ENCODE measurements around the gene MISP3. TPM values are rescaled to one million over a fixed set of nuclear protein-coding genes. Genes with fewer than 3 reads are reported as not detected.

MISP3 gene
- total and polyA plus RNA-seq, 9 of the 15 experiments (the other 6 are each of a cell fraction or from before 2014, with no cell fraction given), result 0.25 to 5.6 (median 1.6) TPM

DNA sequence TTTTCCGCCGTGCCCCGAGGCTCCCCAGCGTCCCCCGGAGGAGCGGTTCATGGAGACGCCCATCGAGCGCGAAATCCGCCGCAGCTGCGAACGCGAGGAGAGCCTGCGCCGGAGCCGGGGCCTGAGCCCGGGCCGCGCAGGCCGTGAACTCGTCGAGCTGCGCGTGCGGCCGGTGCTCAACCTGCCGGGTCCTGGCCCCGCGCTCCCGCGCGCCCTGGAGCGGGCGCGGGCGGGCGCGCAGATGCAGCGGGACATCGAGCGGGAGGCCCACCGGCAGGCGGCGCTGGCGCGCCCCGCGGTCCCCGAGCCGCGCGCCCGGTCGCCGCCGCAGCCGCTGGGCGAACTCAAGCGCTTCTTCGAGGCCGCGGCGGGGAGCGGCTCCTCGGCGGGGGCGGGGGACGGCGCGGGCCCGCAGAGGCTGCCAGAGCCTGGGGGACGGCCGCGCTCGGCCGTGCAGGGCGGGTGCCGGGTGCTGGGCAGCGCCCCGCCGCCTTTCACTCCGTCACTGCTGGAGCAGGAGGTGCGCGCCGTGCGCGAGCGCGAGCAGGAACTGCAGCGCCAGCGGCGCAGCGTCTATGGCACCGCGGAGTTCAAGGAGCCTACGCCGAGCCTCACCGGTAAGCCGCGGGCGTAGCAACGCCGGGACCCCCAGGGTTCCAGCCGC lies 807 bp downstream of the MISP3 start (continued):
- TF ChIP-seq, protein P1, sequence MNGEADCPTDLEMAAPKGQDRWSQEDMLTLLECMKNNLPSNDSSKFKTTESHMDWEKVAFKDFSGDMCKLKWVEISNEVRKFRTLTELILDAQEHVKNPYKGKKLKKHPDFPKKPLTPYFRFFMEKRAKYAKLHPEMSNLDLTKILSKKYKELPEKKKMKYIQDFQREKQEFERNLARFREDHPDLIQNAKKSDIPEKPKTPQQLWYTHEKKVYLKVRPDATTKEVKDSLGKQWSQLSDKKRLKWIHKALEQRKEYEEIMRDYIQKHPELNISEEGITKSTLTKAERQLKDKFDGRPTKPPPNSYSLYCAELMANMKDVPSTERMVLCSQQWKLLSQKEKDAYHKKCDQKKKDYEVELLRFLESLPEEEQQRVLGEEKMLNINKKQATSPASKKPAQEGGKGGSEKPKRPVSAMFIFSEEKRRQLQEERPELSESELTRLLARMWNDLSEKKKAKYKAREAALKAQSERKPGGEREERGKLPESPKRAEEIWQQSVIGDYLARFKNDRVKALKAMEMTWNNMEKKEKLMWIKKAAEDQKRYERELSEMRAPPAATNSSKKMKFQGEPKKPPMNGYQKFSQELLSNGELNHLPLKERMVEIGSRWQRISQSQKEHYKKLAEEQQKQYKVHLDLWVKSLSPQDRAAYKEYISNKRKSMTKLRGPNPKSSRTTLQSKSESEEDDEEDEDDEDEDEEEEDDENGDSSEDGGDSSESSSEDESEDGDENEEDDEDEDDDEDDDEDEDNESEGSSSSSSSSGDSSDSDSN (IDR thresholded peaks at IDR 0.05; ENCODE audit: borderline replicate concordance in 1 of 2, low read depth in 2 of 2, low read length in 2 of 2), result peak; percentile 40 to 89; a peak in 2 of 4 replicates
- TF ChIP-seq ZNF3 (CRISPR knock-in tag; IDR thresholded peaks at IDR 0.05) (no peak), ZNF212 (CRISPR knock-in tag; IDR thresholded peaks at IDR 0.05) (no peak), ESRRA (IDR thresholded peaks at IDR 0.05; ENCODE audit: borderline replicate concordance, low read depth) (no peak), DMBX1 (CRISPR knock-in tag; IDR thresholded peaks at IDR 0.05; ENCODE audit: borderline replicate concordance) (0 out of 2 replicates have a peak, but pooled peaks have one; percentile 31), ZNF76 (CRISPR knock-in tag; IDR thresholded peaks at IDR 0.05; ENCODE audit: borderline replicate concordance) (no peak), CBFA2T2 (conservative IDR thresholded peaks at IDR 0.05) (no peak), ZNF24 (IDR thresholded peaks at IDR 0.05) (peak; percentile 92), GABPB2 (CRISPR knock-in tag; conservative IDR thresholded peaks at IDR 0.05) (no peak), SMARCB1 (IDR thresholded peaks at IDR 0.05; ENCODE audit: insufficient read length, low read depth) (no peak), ZZZ3 (IDR thresholded peaks at IDR 0.05) (no peak), POLR2AphosphoS2 (IDR thresholded peaks at IDR 0.05; ENCODE audit: low read length) (no peak), NR4A1 (CRISPR knock-in tag; IDR thresholded peaks at IDR 0.05) (no peak), NR4A1 (tag; IDR thresholded peaks at IDR 0.05) (peak; percentile 26; the same call in 1 of the 2 replicates), MYBL2 (IDR thresholded peaks at IDR 0.05; ENCODE audit: low read depth) (no peak), MYBL2 (CRISPR knock-in tag; IDR thresholded peaks at IDR 0.05; ENCODE audit: borderline replicate concordance) (no peak)
- TF ChIP-seq, protein P2, sequence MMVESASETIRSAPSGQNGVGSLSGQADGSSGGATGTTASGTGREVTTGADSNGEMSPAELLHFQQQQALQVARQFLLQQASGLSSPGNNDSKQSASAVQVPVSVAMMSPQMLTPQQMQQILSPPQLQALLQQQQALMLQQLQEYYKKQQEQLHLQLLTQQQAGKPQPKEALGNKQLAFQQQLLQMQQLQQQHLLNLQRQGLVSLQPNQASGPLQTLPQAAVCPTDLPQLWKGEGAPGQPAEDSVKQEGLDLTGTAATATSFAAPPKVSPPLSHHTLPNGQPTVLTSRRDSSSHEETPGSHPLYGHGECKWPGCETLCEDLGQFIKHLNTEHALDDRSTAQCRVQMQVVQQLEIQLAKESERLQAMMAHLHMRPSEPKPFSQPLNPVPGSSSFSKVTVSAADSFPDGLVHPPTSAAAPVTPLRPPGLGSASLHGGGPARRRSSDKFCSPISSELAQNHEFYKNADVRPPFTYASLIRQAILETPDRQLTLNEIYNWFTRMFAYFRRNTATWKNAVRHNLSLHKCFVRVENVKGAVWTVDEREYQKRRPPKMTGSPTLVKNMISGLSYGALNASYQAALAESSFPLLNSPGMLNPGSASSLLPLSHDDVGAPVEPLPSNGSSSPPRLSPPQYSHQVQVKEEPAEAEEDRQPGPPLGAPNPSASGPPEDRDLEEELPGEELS (CRISPR knock-in tag; IDR thresholded peaks at IDR 0.05; ENCODE audit: borderline replicate concordance), result no peak
- TF ChIP-seq, protein P3, sequence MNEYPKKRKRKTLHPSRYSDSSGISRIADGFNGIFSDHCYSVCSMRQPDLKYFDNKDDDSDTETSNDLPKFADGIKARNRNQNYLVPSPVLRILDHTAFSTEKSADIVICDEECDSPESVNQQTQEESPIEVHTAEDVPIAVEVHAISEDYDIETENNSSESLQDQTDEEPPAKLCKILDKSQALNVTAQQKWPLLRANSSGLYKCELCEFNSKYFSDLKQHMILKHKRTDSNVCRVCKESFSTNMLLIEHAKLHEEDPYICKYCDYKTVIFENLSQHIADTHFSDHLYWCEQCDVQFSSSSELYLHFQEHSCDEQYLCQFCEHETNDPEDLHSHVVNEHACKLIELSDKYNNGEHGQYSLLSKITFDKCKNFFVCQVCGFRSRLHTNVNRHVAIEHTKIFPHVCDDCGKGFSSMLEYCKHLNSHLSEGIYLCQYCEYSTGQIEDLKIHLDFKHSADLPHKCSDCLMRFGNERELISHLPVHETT (CRISPR knock-in tag; conservative IDR thresholded peaks at IDR 0.05 in 1 of 2, IDR thresholded peaks at IDR 0.05 in 1 of 2), result peak in 1 of 2 experiments; percentile 94; a peak in 2 of 4 replicates
- TF ChIP-seq, protein P4, sequence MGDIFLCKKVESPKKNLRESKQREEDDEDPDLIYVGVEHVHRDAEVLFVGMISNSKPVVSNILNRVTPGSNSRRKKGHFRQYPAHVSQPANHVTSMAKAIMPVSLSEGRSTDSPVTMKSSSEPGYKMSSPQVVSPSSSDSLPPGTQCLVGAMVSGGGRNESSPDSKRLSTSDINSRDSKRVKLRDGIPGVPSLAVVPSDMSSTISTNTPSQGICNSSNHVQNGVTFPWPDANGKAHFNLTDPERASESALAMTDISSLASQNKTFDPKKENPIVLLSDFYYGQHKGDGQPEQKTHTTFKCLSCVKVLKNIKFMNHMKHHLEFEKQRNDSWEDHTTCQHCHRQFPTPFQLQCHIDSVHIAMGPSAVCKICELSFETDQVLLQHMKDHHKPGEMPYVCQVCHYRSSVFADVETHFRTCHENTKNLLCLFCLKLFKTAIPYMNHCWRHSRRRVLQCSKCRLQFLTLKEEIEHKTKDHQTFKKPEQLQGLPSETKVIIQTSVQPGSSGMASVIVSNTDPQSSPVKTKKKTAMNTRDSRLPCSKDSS (IDR thresholded peaks at IDR 0.05; ENCODE audit: low read depth, partially characterized antibody), result no peak
